LNCaP clone FGC (cell line): ENCODE data around the gene CHD2.

Experiments used
- DNase-seq: peaks from one replicate; pipeline ENCODE4 v3.0.0-alpha.2; 2011; ENCODE audit warnings: low read depth
- H3K4me3 ChIP-seq: 2 replicates; pipeline ENCODE4 v1.5.1; 2011; ENCODE audit warnings: mild to moderate bottlenecking, low read depth, low read length, control low read depth
- CTCF ChIP-seq: IDR thresholded peaks from 2 replicates; pipeline ENCODE4 v1.5.1; 2012; ENCODE audit warnings: mild to moderate bottlenecking; ENCODE audit not compliant: control insufficient read depth, insufficient read depth; ENCODE audit errors: extremely low read depth

The CHD2 gene

GRCh38 chr15:92877000-92877399 is 23.1 kb upstream of the CHD2 start:
- H3K4me3 ChIP-seq, result no peak overlapping the region
- DNase-seq, result no peak
- no peak for TF ChIP-seq CTCF

- DNase-seq, result no peak
- H3K4me3 ChIP-seq, result no peak overlapping the region
- TF ChIP-seq CTCF, result no peak
Measured at GRCh38 chr15:92877416-92877815, 22.7 kb upstream of the CHD2 start.

GRCh38 chr15:92878593-92879053 is 21.5 kb upstream of the CHD2 start:
- no peak for TF ChIP-seq CTCF
- no peak for DNase-seq
- no peak overlapping the region for H3K4me3 ChIP-seq

- no peak overlapping the region for H3K4me3 ChIP-seq
- no peak for TF ChIP-seq CTCF
- no peak for DNase-seq
Measured at GRCh38 chr15:92879949-92880725, 20.0 kb upstream of the CHD2 start.

GRCh38 chr15:92880796-92881195 is 19.3 kb upstream of the CHD2 start:
- no peak for DNase-seq
- no peak overlapping the region for H3K4me3 ChIP-seq
- TF ChIP-seq CTCF, result no peak

- DNase-seq, result peak; percentile 90
- H3K4me3 ChIP-seq, result peak overlapping the region; percentile 44
- no peak for TF ChIP-seq CTCF
Measured at GRCh38 chr15:92881211-92881754, 18.8 kb upstream of the CHD2 start.
